Naive thymus-derived CD4-positive, alpha-beta T cell (primary cell): ENCODE measurements around the gene DCBLD2. TPM values are rescaled to one million over a fixed set of nuclear protein-coding genes. Genes with fewer than 3 reads are reported as not detected.

Source experiments
- ATAC-seq: fragments of 150-1000 bp; cut with Tn5 transposase; 2 replicates; pipeline ENCODE4 v1.10.0; 2021; ENCODE audit warnings: mild to moderate bottlenecking, moderate library complexity
- CTCF ChIA-PET: fragments of 350-600 bp; sonication (Branson Sonifier 250); formaldehyde crosslinking; loops from one replicate; lab custom pipeline; 2021; ENCODE audit warnings: antibody characterized with exemption; lab: Charles Lee
- POLR2A ChIA-PET: fragments of 350-600 bp; sonication (Branson Sonifier 250); formaldehyde crosslinking; loops from one replicate; lab custom pipeline; 2021; ENCODE audit warnings: antibody characterized with exemption, inconsistent platforms; lab: Charles Lee
- DNase-seq, 9 donors: peaks; one replicate each; pipeline versions ENCODE4 v3.0.0 to v3.0.0-alpha.2; 2020 to 2022; ENCODE audit warnings: mixed read lengths in 1 of 9
- H3K27ac ChIP-seq: one replicate; pipeline ENCODE4 v1.7.0; 2013; ENCODE audit warnings: mild to moderate bottlenecking, low read depth, low read length, moderate library complexity
- H3K27me3 ChIP-seq, 2 donors: one replicate each; pipeline ENCODE4 v1.7.0; 2013; ENCODE audit warnings: low read length in 2 of 2, mild to moderate bottlenecking in 2 of 2, moderate library complexity in 2 of 2; ENCODE audit not compliant: control insufficient read depth in 2 of 2, insufficient read depth in 2 of 2
- H3K36me3 ChIP-seq, 3 experiments: 1 replicate in 2 of 3; 2 replicates in 1 of 3; pipeline ENCODE4 v1.7.0; 2013; ENCODE audit warnings: low read length in 3 of 3, mild to moderate bottlenecking in 3 of 3, moderate library complexity in 1 of 3; ENCODE audit not compliant: insufficient read depth in 3 of 3, control insufficient read depth in 2 of 3
- H3K4me1 ChIP-seq, 2 donors: one replicate each; pipeline ENCODE4 v1.7.0; 2013; ENCODE audit warnings: low read length in 2 of 2, mild to moderate bottlenecking in 2 of 2, moderate library complexity in 1 of 2; ENCODE audit not compliant: control insufficient read depth in 2 of 2, insufficient read depth in 2 of 2
- H3K4me3 ChIP-seq: 2 replicates; pipeline ENCODE4 v1.7.0; 2013; ENCODE audit warnings: mild to moderate bottlenecking, low read length
- H3K9me3 ChIP-seq, 3 experiments: 1 replicate in 2 of 3; 2 replicates in 1 of 3; pipeline ENCODE4 v1.7.0; 2013; ENCODE audit warnings: low read length in 3 of 3; ENCODE audit not compliant: control insufficient read depth in 2 of 3
- H3K27ac Mint-ChIP-seq, 9 donors: one replicate each; pipeline ENCODE4 v1.8.0; 2020 to 2022; ENCODE audit warnings: mixed read lengths in 9 of 9, mild to moderate bottlenecking in 8 of 9, moderate library complexity in 5 of 9, inconsistent platforms in 2 of 9
- H3K27me3 Mint-ChIP-seq, 5 donors: one replicate each; pipeline ENCODE4 v1.8.0; 2021 to 2022; ENCODE audit warnings: mixed read lengths in 5 of 5, mild to moderate bottlenecking in 1 of 5
- H3K36me3 Mint-ChIP-seq, 5 donors: one replicate each; pipeline ENCODE4 v1.8.0; 2020 to 2022; ENCODE audit warnings: mixed read lengths in 5 of 5, mild to moderate bottlenecking in 3 of 5, inconsistent platforms in 1 of 5
- H3K4me1 Mint-ChIP-seq, 7 donors: one replicate each; pipeline ENCODE4 v1.8.0; 2020 to 2022; ENCODE audit warnings: mixed read lengths in 7 of 7, mild to moderate bottlenecking in 3 of 7, inconsistent platforms in 1 of 7
- H3K4me3 Mint-ChIP-seq, 10 donors: one replicate each; pipeline ENCODE4 v1.8.0; 2020 to 2022; ENCODE audit warnings: mild to moderate bottlenecking in 10 of 10, mixed read lengths in 10 of 10, moderate library complexity in 6 of 10, inconsistent platforms in 2 of 10
- H3K9me3 Mint-ChIP-seq, 11 donors: one replicate each; pipeline ENCODE4 v1.8.0; 2020 to 2022; ENCODE audit warnings: mixed read lengths in 11 of 11, mild to moderate bottlenecking in 4 of 11, inconsistent platforms in 1 of 11, moderate library complexity in 1 of 11
- intact Hi-C, 2 donors: fragments of 100-400 bp; cut with micrococcal nuclease; formaldehyde crosslinking; loops; one replicate each; pipeline ENCODE4 v1.15.1; 2023
- polyA plus RNA-seq, 2 donors: library from polyadenylated mRNA; unstranded; fragments of 300-500 nt; fragmentation: Illumina TruSeq; gene quantifications; one replicate each; pipeline ENCODE4 v1.2.3, GENCODE V29; 2021
- total RNA-seq, 6 experiments: library from RNA in 5 of 6; stranded (reverse) in 5 of 6; gene quantifications; 1 replicate in 5 of 6; 2 replicates in 1 of 6; pipeline ENCODE4 v1.2.3 and lab custom pipeline; 2021 to 2026

The DCBLD2 gene
- total and polyA plus RNA-seq, 7 experiments from 2014 or later: 1.9 to 4.7 (median 2.9) TPM

- DNase-seq (no peak), ATAC-seq (no peak)
- H3K4me1 Mint-ChIP-seq: peaks cover 0 to 8% (median 0%) of the 10 kb centered on the region in 7 donors
- Histone ChIP-seq H3K36me3 (no peaks in the 10 kb centered on the region), H3K9me3 (no peaks in the 10 kb centered on the region), H3K4me3 (no peak overlapping the region), H3K4me1 (no peaks in the 10 kb centered on the region), H3K27me3 (no peaks in the 10 kb centered on the region), H3K27ac (no peak overlapping the region)
- intact Hi-C loops: no loop called here
- no peak overlapping the region for H3K27ac Mint-ChIP-seq
- H3K9me3 Mint-ChIP-seq: peaks cover 0 to 2% (median 0%) of the 10 kb centered on the region in 11 donors
- peaks cover 0 to 3% (median 0%) of the 10 kb centered on the region in 5 donors for H3K36me3 Mint-ChIP-seq
- no peak overlapping the region for H3K4me3 Mint-ChIP-seq
- CTCF ChIA-PET: no interaction called here
- peaks cover 9 to 44% (median 25%) of the 10 kb centered on the region in 5 donors for H3K27me3 Mint-ChIP-seq
- POLR2A ChIA-PET: no interaction called here
Measured at GRCh38 chr3:98779541-98780335, 121.8 kb downstream of the DCBLD2 start.

GRCh38 chr3:98778852-98779413, 122.6 kb downstream of the DCBLD2 start:
- H3K4me1 Mint-ChIP-seq: peaks cover 0 to 8% (median 0%) of the 10 kb centered on the region in 7 donors
- intact Hi-C loops: no loop called here
- no peaks in the 10 kb centered on the region for H3K27me3 ChIP-seq
- no peaks in the 10 kb centered on the region for H3K4me1 ChIP-seq
- no peaks in the 10 kb centered on the region for H3K9me3 ChIP-seq
- no peak overlapping the region for H3K4me3 Mint-ChIP-seq
- H3K27ac Mint-ChIP-seq: peak overlapping the region in 1 of 9 donors; percentile 28
- no peak overlapping the region for H3K27ac ChIP-seq
- peaks cover 0 to 3% (median 0%) of the 10 kb centered on the region in 11 donors for H3K9me3 Mint-ChIP-seq
- ChIA-PET CTCF (no interaction called here), POLR2A (no interaction called here)
- H3K36me3 ChIP-seq: no peaks in the 10 kb centered on the region
- H3K4me3 ChIP-seq: no peak overlapping the region
- peaks cover 0 to 3% (median 0%) of the 10 kb centered on the region in 5 donors for H3K36me3 Mint-ChIP-seq
- DNase-seq: no peak
- peaks cover 9 to 50% (median 25%) of the 10 kb centered on the region in 5 donors for H3K27me3 Mint-ChIP-seq
- peak; percentile 74 for ATAC-seq

GRCh38 chr3:98778383-98778782, 123.1 kb downstream of the DCBLD2 start:
- Histone ChIP-seq H3K27ac (no peak overlapping the region), H3K9me3 (no peaks in the 10 kb centered on the region), H3K4me1 (no peaks in the 10 kb centered on the region), H3K4me3 (no peak overlapping the region), H3K36me3 (no peaks in the 10 kb centered on the region), H3K27me3 (peaks cover 0 to 4% of the 10 kb centered on the region in 2 donors)
- Mint-ChIP-seq H3K36me3 (peaks cover 0 to 3% (median 0%) of the 10 kb centered on the region in 5 donors), H3K27ac (no peak overlapping the region), H3K4me1 (peaks cover 0 to 8% (median 0%) of the 10 kb centered on the region in 7 donors), H3K27me3 (peaks cover 12 to 55% (median 28%) of the 10 kb centered on the region in 5 donors), H3K4me3 (no peak overlapping the region), H3K9me3 (peaks cover 0 to 3% (median 0%) of the 10 kb centered on the region in 11 donors)
- ChIA-PET POLR2A (no interaction called here), CTCF (no interaction called here)
- DNase-seq (no peak), ATAC-seq (peak; percentile 71)
- intact Hi-C loops: no loop called here

- Histone ChIP-seq H3K4me3 (no peak overlapping the region), H3K4me1 (no peaks in the 10 kb centered on the region), H3K27ac (no peak overlapping the region), H3K27me3 (peaks cover 0 to 6% of the 10 kb centered on the region in 2 donors), H3K9me3 (no peaks in the 10 kb centered on the region), H3K36me3 (no peaks in the 10 kb centered on the region)
- POLR2A ChIA-PET: no interaction called here
- Mint-ChIP-seq H3K36me3 (peaks cover 0 to 3% (median 0%) of the 10 kb centered on the region in 5 donors), H3K4me1 (peaks cover 0 to 8% (median 0%) of the 10 kb centered on the region in 7 donors), H3K9me3 (peaks cover 0 to 3% (median 0%) of the 10 kb centered on the region in 11 donors), H3K27me3 (peaks cover 12 to 59% (median 30%) of the 10 kb centered on the region in 5 donors), H3K4me3 (no peak overlapping the region), H3K27ac (no peak overlapping the region)
- DNase-seq: no peak
- no peak for ATAC-seq
- intact Hi-C loops: no loop called here
- CTCF ChIA-PET: no interaction called here
Measured at GRCh38 chr3:98777801-98778220, 123.7 kb downstream of the DCBLD2 start.

GRCh38 chr3:98777286-98777685, 124.2 kb downstream of the DCBLD2 start:
- no peaks in the 10 kb centered on the region for H3K36me3 ChIP-seq
- H3K4me3 Mint-ChIP-seq: no peak overlapping the region
- peaks cover 12 to 64% (median 30%) of the 10 kb centered on the region in 5 donors for H3K27me3 Mint-ChIP-seq
- H3K9me3 Mint-ChIP-seq: peaks cover 0 to 3% (median 0%) of the 10 kb centered on the region in 11 donors
- no peak overlapping the region for H3K4me3 ChIP-seq
- no peaks in the 10 kb centered on the region for H3K4me1 ChIP-seq
- H3K9me3 ChIP-seq: no peaks in the 10 kb centered on the region
- H3K27ac Mint-ChIP-seq: no peak overlapping the region
- peaks cover 0 to 6% of the 10 kb centered on the region in 2 donors for H3K27me3 ChIP-seq
- ATAC-seq (no peak), DNase-seq (no peak)
- peaks cover 0 to 3% (median 0%) of the 10 kb centered on the region in 5 donors for H3K36me3 Mint-ChIP-seq
- H3K27ac ChIP-seq: no peak overlapping the region
- H3K4me1 Mint-ChIP-seq: peaks cover 0 to 8% (median 0%) of the 10 kb centered on the region in 7 donors
- intact Hi-C loops: no loop called here
- ChIA-PET POLR2A (no interaction called here), CTCF (no interaction called here)

GRCh38 chr3:98776140-98776493, 125.4 kb downstream of the DCBLD2 start:
- Histone ChIP-seq H3K4me3 (no peak overlapping the region), H3K9me3 (no peaks in the 10 kb centered on the region), H3K27ac (no peak overlapping the region), H3K27me3 (peaks cover 0 to 6% of the 10 kb centered on the region in 2 donors), H3K36me3 (no peaks in the 10 kb centered on the region), H3K4me1 (no peaks in the 10 kb centered on the region)
- H3K27ac Mint-ChIP-seq: no peak overlapping the region
- peaks cover 17 to 65% (median 34%) of the 10 kb centered on the region in 5 donors for H3K27me3 Mint-ChIP-seq
- H3K9me3 Mint-ChIP-seq: peaks cover 0 to 3% (median 0%) of the 10 kb centered on the region in 11 donors
- intact Hi-C loops: no loop called here
- ChIA-PET CTCF (no interaction called here), POLR2A (no interaction called here)
- H3K4me1 Mint-ChIP-seq: peaks cover 0 to 8% (median 0%) of the 10 kb centered on the region in 7 donors
- H3K36me3 Mint-ChIP-seq: peaks cover 0 to 3% (median 0%) of the 10 kb centered on the region in 5 donors
- ATAC-seq (peak; percentile 25), DNase-seq (no peak)
- no peak overlapping the region for H3K4me3 Mint-ChIP-seq
